Esophagus squamous epithelium (tissue), 4 donors: ENCODE data around the gene SIK3.

Experiments
- CTCF ChIP-seq, 6 experiments: fragments of 450-650 bp in 4 of 6; fragments of 200-600 bp in 2 of 6; sonication (generic) in 2 of 6; IDR thresholded peaks; one replicate each; pipeline ENCODE4 v1.5.1; 2016 to 2019; ENCODE audit warnings: antibody characterized with exemption in 6 of 6, mild to moderate bottlenecking in 4 of 6, moderate library complexity in 4 of 6
- POLR2A ChIP-seq, 4 donors: fragments of 450-650 bp; IDR thresholded peaks; one replicate each; pipeline ENCODE4 v1.6.1; 2017; ENCODE audit warnings: antibody characterized with exemption in 4 of 4, mild to moderate bottlenecking in 4 of 4, moderate library complexity in 3 of 4

GRCh38 chr11:117110294-117110950 is 12.2 kb upstream of the SIK3 start:
- TF ChIP-seq CTCF (IDR thresholded peaks at IDR 0.05): no peak
- no peak for TF ChIP-seq POLR2A (IDR thresholded peaks at IDR 0.05)
